Amniotic epithelial cell (primary cell): ENCODE measurements around the gene MAP2K2.

Experiments
- DNase-seq: peaks from one replicate; pipeline ENCODE4 v3.0.0-alpha.2; 2010; ENCODE audit warnings: low read depth

MAP2K2 gene

DNA sequence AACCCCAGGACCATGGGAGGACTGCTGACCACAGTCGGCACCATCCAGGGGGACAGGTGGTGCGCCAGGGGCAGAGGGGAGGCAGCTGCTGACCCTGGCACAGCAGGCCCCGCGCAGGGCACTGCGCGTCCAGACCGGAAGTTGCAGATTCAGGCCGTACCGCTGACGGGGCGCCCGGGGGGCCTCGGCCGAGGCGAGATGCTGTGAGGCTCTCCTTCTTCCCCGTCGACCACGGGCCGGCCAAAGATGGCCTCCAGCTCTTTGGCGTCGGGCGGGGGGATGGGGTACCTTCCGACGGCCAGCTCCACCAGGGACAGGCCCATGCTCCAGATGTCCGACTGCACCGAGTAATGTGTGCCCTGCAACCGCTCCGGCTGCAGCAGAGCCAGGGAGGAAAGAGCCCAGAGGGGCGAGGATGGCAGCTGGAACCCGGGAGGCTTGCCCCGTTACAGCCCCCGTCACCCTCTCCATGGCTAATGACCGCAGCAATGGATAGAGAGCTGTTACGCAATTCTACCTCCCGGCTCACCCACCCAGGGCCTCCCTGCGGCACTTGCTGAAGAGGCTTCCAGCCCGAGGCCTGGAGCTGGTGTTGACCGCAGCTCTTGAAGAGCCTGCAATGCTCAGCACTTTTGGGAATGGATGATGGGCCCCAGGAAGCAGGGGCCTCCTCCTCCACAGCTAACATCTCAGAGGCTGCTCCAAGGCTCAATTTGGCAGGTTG lies 24.7 kb downstream of the MAP2K2 start:
- DNase-seq = peak; percentile 80

DNA sequence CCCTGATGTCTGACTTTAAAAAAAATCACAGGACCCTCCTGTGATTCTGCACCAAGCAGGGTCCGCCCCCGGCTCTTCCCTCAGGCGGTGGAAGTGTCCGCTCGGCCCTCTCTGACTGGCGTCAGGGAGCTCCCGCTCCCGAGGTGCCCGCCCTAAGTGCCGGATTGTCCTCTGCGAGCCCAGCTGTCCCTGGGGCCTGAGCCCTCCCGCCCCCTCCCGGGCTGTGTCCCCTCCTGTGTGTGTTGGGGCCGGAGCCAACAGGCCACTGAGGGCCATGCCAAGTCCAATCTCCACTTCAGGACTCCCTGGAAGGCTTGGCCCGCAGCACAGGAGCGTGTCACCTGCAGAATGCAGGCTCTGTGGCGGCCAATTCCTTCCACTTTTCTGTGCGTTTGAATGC lies 25.4 kb downstream of the MAP2K2 start:
- no peak for DNase-seq

DNA sequence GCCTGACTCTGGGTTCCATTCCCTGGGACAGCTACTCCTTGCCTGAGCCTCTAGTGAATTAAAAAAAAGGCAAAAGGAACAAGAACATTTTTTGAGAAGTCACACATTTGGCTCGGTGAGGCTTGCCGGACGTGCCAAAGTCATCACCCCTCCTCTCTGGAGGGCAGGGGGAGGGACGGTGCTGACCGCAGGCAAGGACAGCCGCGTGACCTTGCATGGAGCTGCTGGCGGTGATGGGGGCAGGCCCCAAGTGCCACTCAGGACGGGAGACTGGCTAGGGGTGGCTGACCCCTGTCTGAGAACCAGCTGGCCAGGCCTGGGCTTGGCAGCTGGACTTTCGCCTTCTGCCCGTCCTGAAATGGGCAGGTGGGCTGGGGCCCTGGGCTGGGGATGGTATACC lies 26.4 kb downstream of the MAP2K2 start:
- no peak for DNase-seq

DNA sequence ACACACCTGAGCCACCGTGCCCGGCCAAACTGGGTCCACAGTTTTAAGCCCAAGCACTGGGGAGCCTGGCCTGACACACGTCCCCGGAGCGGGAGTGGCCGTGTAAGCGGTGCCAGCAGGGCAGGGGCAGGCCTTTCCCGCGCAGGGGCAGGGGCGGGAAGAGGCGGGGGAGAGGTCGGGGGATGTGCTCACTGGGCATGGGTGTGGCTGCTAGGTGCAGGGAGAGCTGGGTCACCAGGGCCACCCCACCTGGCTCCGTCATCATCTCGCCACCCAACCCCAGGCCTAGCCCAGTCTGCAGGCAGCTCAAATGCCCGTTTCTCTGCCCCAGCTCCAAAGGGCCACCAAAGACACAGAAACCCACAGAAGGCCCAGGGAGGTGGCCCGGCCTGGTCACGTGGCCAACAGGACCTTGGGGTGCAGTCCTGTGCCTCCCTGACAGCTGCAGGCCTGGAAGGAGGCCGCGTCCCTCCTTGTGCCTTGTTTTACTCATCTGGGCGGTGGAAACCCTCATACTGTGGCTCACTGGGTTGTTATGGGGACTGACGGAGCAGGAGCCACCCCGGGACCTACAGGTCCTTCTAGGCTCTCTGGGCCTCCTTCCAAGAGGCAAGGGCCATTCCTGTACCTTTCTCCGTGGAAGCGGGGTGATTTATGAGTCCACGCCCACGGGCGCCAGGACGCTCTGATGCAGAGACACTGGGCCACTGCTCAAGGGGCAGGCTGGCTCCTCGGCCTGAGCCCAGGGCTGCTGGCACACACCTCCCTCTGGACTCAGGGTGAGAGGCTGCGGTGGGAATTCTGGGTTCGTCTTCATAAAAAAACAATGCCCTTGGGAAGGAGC lies 27.7 kb downstream of the MAP2K2 start:
- no peak for DNase-seq

DNA sequence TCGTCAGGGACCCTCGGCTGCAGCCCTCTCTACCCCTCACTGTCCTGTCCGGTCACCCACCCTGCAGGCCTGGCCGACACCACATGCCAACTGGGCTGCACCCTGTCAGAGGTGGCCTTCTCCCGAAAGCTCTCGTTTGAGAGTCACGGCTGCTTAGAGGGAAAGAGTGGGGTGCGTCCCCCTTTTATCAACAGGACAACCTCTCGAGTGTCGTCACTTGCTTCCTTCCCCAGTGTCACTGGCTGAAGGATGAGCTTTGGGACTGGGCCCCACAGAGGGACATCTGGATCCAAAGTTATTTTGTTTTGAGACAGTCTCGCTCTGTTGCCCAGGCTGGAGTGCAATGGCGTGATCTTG lies 28.5 kb downstream of the MAP2K2 start:
- no peak for DNase-seq

DNA sequence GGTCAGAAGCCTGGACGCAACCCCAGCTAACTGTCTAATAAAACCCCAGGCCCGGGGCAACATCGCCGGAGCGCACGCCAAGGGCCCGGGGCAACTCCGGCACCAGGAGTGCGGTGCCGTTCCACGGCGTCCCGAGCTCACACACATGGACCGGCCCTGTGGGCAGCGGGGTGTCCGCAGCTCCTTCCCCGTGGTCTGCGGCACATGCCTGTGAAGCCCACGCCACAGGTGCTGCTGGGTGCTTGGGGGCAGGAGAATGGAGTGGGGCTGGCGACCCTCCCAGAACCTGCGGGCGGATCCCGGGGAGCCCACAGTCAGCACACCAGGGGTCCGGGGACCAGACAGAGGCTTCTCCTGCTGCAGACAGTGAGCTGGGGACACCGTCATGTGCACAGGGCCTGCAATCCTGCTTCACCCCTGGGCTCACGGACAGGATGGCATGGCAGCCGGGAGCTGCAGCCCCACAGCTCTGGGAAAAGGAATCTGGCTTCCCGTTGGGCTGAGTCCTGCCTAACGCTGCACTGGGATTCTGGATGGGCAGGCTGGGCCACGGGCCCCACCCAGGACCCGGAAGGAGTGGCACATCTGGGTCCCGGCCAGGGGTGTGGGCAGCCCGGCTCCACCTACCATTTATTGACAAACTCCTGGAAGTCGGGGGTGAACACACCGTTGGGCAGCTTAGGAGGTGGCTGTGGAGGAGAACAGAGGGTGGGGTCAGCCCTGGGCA lies 29.0 kb downstream of the MAP2K2 start:
- DNase-seq = no peak

DNA sequence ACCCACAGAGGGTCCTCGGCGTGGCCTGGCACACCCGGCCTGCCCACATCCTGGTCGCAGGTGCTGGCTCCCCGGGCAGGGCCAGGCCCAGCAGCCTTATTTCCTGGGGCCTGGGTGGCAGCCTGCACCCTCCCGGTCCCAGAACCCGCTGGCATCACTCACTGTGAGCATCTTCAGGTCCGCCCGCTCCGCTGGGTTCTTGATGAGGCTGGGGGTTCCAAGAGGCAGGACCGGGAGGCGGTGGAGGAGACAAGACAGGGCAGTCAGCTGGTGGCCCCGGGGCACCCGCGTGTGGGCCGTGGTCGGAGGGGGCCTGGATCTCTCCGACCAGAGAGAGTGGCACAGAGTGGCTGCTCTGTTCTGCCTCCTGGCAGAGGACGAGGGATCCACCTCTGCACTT lies 29.6 kb downstream of the MAP2K2 start:
- no peak for DNase-seq

GRCh38 chr19:4093643-4094175 lies 30.2 kb downstream of the MAP2K2 start:
- DNase-seq = no peak

DNA sequence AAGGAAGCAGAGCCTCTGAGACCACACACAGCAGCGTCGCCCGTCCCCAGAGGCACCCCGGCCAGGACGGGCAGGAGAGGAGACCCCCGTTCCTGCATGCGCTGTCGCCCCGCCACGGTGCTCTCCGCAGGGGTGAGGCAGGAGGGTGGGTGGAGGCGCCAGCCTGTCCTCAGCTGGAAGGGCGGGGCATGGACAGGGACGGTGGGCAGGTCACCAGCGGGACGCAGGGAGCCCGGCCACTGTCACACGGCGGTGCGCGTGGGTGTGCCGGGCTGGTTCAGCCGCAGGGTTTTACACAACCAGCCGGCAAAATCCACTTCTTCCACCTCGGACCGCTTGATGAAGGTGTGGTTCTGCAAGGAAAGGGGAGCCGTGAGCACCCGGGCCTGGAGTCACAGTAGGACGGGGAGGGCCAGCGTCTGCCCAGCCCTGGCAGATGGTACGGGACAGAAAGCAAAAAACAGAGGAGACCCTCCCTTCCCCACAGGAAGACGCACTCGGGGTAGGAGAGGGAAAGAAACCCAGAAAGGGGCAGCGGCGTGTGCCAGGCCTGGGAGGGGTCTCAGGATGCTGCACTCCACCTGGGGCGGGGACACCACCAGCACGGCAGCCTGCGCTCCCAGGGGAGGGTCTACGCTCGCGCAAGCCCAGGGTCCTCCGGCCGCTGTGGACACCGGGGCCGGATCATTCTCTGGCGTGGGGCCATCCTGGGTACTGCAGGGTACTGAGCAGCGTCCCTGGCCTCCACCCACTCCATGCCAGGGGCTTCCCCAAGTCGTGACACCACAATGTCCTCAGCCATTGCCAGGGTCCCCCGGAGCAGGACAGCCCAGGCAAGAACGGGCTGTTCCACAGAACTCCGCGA lies 33.3 kb downstream of the MAP2K2 start:
- DNase-seq = no peak

GRCh38 chr19:4089946-4090345 lies 34.0 kb downstream of the MAP2K2 start:
- DNase-seq = no peak

- DNase-seq = no peak
These were observed 34.5 kb downstream of the MAP2K2 start for GRCh38 chr19:4089400-4089908.

DNA sequence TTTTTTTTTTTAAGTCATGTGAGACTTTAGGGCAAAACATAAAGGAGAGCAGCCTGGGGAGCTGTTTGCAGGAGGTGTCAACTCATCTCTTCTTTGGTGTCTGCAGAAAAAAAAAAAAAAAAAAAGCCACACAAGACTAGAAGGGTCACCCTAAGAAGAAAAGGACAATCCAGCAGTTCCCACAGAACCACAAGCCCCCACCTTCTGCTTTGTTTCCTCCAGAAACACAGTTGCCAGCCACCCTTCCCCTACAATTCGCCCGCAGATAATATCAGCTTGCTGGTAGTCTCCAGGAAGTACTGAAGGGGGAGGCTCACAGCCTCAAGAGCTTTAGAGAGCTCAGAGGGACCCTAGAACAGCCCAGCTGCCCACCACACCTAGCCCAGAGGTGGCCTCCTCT lies 34.9 kb downstream of the MAP2K2 start:
- DNase-seq = no peak

DNA sequence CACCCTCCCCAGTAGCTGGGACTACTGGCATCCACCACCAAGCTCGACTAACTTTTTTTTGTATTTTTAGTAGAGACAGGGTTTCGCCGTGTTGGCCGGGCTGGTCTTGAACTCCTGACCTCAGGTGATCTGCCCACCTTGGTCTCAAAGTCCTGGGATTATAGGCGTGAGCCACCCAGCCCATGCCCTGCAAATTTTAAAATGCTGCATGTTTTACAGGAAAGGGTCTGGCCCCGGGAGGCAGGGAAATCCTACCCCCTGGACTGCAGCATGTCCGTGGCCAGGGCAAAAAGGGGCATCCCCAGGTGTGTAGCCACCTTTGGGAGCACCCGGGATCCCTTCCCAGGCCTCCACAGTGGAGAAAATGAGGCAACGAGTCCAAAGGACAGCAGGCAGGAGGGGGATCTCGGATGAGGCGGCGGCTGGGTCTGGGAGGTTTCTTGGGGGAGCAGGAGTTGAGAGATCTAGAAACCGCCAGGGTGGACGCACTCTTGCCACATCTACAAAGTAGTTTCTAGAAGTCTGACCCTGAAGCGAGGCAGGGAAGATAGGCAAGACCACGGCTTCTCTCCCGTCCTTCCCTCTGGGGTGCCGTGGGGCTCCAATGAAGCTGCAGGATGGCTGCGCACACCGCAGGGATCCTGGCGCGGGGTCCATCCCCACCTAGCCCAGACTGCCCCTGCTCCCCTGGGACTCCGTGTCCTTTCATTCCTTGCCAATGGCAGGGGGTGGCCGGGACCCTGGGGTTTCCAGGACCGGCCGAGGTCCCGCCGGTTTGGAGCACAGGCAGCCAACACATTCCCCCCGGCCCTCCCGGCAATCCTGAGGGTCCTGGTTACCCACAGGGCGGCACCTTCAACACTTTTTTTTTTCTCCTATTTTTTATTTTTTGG lies 35.9 kb downstream of the MAP2K2 start:
- peak; percentile 14 for DNase-seq

GRCh38 chr19:4086411-4086867 lies 37.5 kb downstream of the MAP2K2 start:
- no peak for DNase-seq

DNA sequence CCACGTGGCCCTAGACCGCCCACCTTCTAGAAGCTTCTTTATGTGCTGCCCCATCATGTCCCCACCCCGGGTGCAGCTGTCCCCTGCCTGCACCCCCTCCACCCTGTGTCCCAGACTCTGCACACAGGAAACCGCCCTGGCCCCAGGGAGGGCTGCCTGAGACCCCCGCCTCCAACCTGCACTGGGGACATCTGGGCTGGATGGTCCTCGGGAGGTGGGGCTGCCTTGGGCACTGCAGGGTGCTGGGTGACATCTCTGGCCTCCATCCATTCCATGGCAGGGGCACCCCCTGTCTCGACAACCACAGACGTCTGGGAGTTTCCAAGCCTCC lies 39.4 kb downstream of the MAP2K2 start:
- no peak for DNase-seq

GRCh38 chr19:4083677-4084546 lies 40.0 kb downstream of the MAP2K2 start:
- no peak for DNase-seq

DNA sequence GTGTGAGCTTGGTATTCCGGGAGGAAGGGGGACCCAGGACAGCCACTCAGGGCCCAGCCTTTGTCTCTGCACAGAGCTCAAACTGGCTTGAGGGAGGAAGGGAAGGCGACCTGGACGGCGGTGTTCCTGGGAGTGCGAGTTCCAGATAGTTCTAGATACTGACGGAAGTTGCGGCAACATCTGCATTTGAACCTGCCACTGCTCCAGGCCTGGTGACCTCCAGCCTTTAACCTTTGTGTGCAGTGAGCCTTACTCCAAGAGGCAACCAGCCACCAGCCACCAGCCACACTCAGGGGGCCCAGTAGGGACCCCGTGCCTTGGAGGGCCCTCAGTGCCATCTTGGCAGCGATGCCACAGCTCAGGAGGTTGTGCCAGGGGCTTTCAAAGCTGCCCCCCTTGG lies 41.8 kb downstream of the MAP2K2 start:
- no peak for DNase-seq

DNA sequence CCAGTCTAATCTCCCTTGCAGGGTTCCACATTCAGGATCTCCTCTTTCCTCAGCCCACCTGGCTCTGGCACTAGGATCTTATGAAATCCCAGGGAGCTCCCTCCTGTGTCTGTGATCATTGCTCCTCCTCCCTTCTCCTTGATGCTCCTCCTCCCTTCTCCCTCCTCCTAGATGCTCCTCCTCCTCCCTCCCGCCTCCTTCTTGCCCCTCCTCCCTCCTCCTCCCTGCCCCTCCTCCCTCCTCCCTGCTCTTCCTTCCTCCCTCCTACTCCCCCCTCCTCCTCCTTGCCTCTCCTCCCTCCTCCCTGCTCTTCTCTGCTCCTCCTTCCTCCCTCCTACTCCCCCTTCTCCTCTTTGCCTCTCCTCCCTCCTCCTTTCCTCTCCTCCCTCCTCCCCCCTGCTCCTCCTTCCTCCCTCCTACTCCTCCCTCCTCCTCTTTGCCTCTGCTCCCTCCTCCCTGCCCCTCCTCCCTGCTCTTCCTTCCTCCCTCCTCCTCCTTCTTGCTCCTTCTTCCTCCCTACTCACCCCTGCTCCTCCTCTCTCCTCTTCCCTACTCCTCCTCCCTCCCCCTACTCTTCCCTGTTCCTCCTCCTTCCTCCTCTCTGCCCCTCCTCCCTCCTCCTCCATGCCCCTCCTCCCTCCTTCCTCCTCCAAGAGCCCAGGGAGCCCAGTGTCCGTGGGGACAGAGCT lies 42.3 kb downstream of the MAP2K2 start:
- peak; percentile 50 for DNase-seq

- no peak for DNase-seq
These were observed 43.4 kb downstream of the MAP2K2 start for GRCh38 chr19:4080473-4080872.
